GM19239 (cell line): ENCODE results near the gene RNGTT.
A peak's percentile ranks its signal among the peaks of the same experiment; 100 is the strongest.
"Not testable (repeated sequence)": the region's sequence is repeated elsewhere in the genome, so short reads cannot be mapped to it uniquely, and the experiment has no call there.

Source experiments
- DNase-seq: peaks from one replicate; pipeline ENCODE4 v3.0.0; 2011; ENCODE audit warnings: low spot score; ENCODE audit not compliant: insufficient read length
- FAIRE-seq: peaks from 2 replicates; lab custom pipeline; 2011; peaks lifted over from hg19 to GRCh38; lab: Jason Lieb, UNC

RNGTT gene

DNA sequence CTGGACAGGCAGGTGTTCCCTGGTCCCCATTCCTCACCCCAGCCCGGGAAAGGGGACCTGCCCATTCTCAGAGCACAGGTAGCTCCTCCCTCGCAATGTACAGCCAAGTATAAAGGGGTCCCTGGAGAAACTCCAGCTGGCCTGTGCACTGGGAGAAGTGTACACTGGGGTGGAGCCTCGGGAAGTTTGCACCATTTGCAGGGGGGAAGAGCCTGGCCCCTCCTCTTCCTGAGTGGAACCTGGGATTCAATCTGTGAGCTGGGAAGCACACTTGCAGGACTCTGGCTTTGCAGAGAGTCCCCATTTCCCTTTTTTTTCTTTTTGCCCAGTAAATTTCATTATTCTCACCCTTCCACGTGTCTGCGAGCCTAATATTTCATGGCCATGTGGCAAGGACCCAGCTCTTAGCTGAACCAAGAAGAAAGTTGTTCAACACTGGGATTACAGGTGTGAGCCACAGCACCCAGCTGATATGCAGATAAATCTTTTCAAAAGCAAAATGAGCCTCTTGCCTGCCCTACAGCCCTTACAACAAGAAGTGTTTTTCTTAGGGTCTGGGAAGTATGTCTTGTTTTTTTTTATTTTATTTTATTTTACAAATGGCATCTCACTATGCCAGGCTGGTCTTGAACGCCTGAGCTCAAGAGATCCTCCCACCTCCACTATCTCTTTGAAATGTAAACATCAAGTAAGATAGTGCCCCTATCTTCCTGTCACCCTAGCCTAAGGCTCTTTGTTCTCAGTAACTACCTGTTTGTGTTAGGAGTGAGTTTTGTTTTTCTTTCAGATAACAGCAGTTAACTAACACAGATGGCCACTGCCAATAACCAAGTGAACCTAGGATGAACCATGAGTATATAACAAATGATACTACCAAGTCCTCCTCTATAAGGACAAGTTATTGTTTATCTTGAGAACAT, 9.3 kb upstream of the RNGTT start:
- FAIRE-seq, result no peak
- DNase-seq, result no peak

GRCh38 chr6:88970301-88970700, 6.9 kb upstream of the RNGTT start:
- no peak for DNase-seq
- no peak for FAIRE-seq

DNA sequence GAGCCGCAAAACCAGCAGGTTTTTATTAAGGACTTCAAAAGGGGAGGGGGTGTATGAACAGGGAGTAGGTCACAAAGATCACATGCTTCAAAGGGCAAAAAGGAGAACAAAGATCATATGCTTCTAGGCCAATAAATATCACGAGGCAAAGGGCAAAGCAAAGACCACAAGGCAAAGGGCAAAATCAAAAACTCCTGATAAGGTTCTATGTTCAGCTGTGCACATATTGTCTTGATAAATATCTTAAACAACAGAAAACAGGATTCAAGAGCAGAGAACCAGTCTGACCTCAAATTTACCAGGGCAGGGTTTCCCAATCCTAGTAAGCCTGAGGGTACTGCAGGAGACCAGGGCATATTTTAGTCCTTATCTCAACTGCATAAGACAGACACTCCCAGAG, 5.8 kb upstream of the RNGTT start:
- not testable (repeated sequence) for FAIRE-seq, DNase-seq

GRCh38 chr6:88967891-88968290, 4.5 kb upstream of the RNGTT start:
- DNase-seq (no peak), FAIRE-seq (no peak)

- DNase-seq (no peak), FAIRE-seq (no peak)
Measured at GRCh38 chr6:88965691-88966090, 2.3 kb upstream of the RNGTT start.

DNA sequence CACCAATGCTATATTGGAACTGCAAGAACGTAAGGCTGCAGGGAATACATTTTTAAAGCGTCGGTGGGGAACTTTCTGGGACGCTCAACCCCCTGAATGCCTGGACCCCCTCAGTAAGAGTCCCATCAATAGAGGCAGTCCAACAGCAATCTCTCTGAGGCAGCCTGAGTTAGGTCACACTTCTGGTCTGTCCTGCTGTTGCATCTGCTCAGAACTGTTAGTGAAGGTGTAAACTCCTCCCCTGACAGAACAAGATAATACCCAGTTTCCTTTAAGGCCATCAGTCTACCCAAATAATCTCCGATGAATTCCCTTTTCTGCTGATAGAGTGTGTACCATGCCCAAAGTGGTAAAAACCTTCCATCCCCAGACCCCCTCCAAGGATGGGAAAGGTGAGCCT, 1.1 kb upstream of the RNGTT start:
- DNase-seq (no peak), FAIRE-seq (no peak)

GRCh38 chr6:88958842-88959241, 4.6 kb downstream of the RNGTT start:
- no peak for FAIRE-seq

GRCh38 chr6:88953550-88954386, 9.7 kb downstream of the RNGTT start:
- no peak for DNase-seq
- peak; percentile 21 for FAIRE-seq

More at GRCh38 chr6:88958842-88959241, 4.6 kb downstream of the RNGTT start:
- no peak for DNase-seq

DNA sequence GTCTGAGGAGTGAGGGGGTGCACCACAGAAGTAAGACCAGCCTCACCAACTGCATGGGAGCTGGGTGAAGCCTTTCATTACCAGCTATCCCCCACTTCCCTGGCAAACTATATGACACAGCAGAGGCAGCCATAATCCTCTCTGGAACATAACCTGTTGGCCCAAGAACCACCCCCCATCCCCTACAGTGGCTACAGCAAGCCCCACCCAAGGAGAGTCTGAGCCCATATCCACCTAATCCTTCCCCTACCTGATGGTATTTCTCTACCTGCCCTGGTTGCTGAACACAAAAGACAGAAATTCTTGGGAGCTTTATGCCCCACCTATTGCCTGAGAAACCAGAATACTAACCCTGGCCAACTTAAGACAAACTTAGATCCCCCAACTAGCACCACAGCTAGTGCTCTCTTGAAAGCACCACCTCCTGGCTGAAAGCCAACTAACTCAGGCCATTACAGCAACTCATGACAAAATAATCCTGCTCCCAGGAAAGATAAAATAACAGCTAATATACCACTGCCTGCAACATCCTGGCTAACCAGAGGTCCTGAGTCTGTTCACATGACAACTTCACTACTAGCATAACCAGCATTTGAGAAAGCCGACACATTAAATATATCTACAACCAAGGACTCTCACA, 11.2 kb downstream of the RNGTT start:
- FAIRE-seq (no peak), DNase-seq (no peak)

GRCh38 chr6:88945415-88946008, 17.9 kb downstream of the RNGTT start:
- no peak for FAIRE-seq

DNA sequence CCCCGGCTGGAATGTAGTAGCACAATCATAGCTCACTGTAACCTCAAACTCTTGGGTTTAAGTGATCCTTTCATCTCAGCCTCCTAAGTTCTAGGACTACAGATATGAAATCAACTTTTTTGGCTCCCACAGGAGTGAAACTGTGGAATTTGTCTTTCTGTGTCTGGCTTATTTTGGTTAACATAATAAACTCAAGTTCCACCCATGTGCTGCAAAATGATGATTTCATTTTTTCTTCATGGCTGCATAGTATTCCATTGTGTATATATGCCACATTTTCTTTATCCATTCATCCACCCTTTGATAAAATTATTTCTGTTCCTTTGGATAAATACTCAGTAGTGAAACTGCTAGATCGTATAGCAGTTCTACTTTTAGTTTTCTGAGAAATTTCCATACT, 29.9 kb downstream of the RNGTT start:
- FAIRE-seq, result no peak
- no peak for DNase-seq

More at GRCh38 chr6:88945415-88946008, 17.9 kb downstream of the RNGTT start:
- no peak for DNase-seq

GRCh38 chr6:88932019-88932418, 31.4 kb downstream of the RNGTT start:
- FAIRE-seq, DNase-seq: not testable (repeated sequence)

- DNase-seq (no peak), FAIRE-seq (no peak)
Measured at GRCh38 chr6:88922775-88923548, 40.5 kb downstream of the RNGTT start.

DNA sequence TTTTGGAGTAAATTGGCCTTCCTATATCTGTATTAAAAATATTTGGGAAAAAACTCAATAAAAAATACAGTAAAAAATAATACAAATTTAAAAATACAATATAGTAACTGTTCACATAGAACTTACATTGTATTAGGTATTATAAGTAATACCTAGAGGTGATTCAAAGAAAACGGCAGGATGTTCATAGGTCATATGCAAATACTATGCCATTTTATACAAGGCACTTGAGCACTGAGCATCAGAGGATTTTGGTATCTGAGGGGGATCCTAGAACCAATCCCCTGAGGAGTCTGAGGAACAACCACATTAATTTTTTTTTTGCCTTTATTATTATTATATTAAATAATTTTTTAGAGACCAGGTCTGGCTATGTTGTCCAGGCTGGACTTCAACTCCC, 41.7 kb downstream of the RNGTT start:
- DNase-seq (no peak), FAIRE-seq (no peak)

GRCh38 chr6:88920774-88921733, 42.4 kb downstream of the RNGTT start:
- FAIRE-seq, result no peak
- DNase-seq, result no peak

DNA sequence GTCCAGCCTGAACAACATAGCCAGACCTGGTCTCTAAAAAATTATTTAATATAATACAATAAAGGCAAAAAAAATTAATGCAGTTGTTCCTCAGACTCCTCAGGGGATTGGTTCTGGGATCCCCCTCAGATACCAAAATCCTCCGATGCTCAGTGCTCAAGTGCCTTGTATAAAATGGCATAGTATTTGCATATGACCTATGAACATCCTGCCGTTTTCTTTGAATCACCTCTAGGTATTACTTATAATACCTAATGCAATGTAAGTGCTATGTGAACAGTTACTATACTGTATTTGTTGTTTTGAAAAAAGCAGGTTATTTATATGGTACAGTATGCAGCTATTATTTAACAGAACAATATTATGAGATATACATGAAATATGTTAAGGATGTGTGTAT, 43.3 kb downstream of the RNGTT start:
- FAIRE-seq, result no peak

GRCh38 chr6:88919032-88919431, 44.4 kb downstream of the RNGTT start:
- FAIRE-seq, result no peak
- DNase-seq, result no peak

More for the DNA sequence above, 43.3 kb downstream of the RNGTT start:
- no peak for DNase-seq

DNA sequence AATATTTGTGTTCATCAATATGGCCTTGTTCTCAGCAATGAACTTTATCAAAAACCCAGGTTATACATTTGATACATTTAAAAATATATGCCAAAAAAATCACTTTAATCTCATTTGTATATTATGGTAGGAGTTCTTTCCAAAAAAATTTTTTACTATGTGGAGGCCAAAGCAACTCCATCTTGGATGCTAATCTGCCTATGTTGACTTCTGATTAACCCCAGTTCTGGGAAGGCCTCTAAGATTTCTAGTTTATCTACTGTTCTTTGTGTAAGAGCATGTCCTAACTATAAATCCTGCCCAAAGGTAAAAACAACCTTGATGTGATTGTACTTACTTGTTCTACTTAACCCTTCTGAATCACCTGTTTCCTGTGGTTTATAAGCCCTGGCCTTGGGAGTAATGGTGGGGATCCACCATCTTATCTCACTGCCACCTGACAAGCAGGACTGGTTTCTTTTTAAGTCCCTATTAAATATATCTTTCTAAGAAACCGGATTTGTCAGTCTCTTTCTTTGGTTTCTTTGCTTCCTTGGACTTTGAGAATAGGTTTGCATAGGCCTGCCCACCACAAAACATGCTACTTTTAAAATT, 46.7 kb downstream of the RNGTT start:
- DNase-seq (no peak), FAIRE-seq (no peak)
